ENCODE measurements around the gene TBX15.
"Not testable (repeated sequence)": the region's sequence is repeated elsewhere in the genome, so short reads cannot be mapped to it uniquely, and the experiment has no call there.

TBX15 gene

DNA sequence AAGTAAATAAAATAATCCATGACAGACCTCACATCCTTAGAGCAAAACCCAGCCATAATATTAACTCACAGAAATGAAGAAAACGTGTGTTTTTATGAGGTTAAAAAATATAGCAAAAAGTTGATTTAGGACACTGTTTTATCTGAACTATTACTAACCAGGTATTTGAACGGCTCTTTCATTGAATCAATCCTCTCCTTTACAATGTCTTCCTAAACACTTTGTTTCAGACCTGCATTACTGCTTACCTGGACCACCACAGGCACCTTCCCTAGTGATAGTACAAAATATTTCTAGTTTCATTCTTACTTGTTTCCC lies 25.0 kb downstream of the TBX15 start:
- Mint-ChIP-seq H3K9me3 (no peaks in the 10 kb centered on the region), H3K4me1 (ENCODE audit: low read depth) (no peaks in the 10 kb centered on the region), H3K27me3 (ENCODE audit: low read depth) (no peaks in the 10 kb centered on the region), H3K36me3 (ENCODE audit: low read depth) (no peaks in the 10 kb centered on the region), H3K27ac (no peak overlapping the region), H3K4me3 (no peak overlapping the region)

DNA sequence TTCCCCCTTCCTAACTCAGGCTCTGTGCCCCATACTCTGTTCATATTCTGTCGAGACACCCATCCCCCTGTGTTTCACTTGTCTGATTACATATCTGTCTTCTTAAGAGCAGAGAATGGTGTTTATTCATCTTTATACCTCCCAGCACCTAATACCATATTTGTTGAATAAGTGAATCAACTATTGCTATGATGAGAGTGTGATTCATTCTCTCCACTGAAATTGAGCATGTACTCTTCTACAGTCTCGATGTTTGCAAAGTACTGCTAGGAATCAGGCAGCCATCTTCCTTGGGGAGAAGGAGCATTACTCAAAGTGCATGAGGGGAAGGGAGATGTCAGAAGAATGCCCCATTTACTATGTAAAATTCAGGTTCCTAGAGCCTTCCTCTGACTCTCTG lies 27.0 kb downstream of the TBX15 start:
- Mint-ChIP-seq H3K27me3 (ENCODE audit: low read depth) (no peaks in the 10 kb centered on the region), H3K36me3 (ENCODE audit: low read depth) (no peaks in the 10 kb centered on the region), H3K4me3 (no peak overlapping the region), H3K27ac (no peak overlapping the region), H3K9me3 (no peaks in the 10 kb centered on the region), H3K4me1 (ENCODE audit: low read depth) (no peaks in the 10 kb centered on the region)

DNA sequence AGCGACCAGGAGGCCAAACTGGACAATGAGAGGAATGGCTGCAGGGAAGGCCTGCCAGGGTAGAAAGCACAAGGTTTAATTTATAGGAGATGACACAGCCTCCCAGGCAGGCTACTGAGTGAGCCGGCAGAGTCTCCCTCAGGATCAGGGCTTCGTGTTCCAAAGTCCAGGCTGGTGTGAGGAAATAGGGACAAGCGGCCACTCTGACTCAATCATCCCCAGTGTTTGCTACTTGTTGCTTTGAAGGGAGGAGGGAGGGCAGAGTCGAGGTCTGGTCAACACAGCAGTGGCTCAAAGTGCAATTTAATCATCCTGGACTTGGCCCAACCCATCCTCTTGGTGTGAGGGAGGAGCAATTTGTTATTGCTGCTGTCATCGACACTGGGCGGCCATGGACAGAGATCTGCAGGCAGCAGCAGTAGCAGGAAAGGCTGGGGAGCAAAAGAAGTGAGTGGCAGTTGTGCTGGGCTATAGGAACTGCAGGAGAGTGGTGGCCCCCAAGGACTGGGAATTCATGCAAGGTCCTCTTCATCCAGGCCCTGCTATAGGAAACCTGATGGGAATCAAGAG lies 27.5 kb downstream of the TBX15 start:
- Mint-ChIP-seq H3K27me3 (ENCODE audit: low read depth) (no peaks in the 10 kb centered on the region), H3K4me1 (ENCODE audit: low read depth) (no peaks in the 10 kb centered on the region), H3K4me3 (no peak overlapping the region), H3K9me3 (no peaks in the 10 kb centered on the region), H3K27ac (no peak overlapping the region), H3K36me3 (ENCODE audit: low read depth) (no peaks in the 10 kb centered on the region)

DNA sequence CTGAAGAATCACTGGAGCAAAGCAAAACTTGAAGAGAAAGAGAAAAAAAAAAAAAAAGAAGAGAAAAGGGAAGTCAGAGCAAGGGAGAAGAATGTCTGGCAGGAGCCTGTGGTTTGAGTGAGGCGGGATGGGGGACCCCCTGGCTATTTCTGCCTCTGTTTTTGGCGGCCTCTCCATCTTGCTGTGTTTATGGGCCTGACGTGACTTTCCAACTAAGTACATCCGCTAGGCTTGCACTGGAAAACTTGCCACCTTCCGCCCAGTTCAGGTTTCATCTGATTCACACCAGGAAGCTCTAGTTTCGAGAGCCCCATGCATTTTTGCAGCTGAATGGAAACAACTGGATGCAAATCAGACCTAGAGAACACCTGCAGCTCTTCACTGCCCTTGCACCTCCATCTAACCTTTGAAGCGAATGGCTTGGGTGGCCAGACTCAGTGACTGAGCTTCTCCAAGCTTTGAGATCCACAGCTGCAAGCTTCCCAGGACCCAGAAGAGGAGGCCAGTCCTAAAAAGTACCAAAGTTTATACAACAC lies 28.0 kb downstream of the TBX15 start:
- H3K4me3 Mint-ChIP-seq = no peak overlapping the region
- H3K9me3 Mint-ChIP-seq = no peaks in the 10 kb centered on the region

DNA sequence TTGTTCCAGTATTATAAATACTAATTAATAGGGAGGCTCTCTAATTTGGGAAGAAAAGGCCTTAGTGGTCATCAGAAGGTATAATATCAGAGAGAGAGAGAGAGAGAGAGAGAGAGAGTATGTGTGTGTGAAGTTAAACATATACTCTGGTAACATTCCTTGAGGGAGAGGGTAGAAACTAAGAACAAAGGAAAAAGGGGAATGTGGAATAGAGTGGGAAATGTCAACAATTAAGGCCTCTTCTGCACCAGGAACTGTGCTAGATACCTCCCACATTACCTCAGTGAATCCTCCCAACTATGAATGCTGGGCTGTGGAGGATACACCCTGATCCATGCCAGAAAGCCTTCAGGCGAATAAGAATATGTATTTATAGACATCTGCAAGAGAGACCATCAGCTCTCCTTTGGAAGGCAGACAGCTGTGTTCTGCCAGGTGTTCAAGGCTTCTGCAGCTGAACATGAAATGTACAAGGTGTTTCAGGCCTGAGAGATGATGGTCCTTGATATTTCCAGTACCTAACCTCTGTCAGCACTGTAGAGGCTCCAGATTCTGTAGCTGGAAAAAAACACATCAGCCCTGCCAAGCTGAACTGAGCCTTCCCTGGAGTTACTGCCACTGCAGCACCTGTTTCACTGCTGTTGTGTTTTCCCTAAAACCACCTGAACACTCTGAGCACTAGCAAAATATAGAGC lies 29.1 kb downstream of the TBX15 start:
- no peaks in the 10 kb centered on the region for H3K36me3 Mint-ChIP-seq (ENCODE audit: low read depth)

More for the DNA sequence above, 28.0 kb downstream of the TBX15 start:
- H3K4me1 Mint-ChIP-seq (ENCODE audit: low read depth) = no peaks in the 10 kb centered on the region
- H3K27ac Mint-ChIP-seq = no peak overlapping the region
- H3K27me3 Mint-ChIP-seq (ENCODE audit: low read depth) = no peaks in the 10 kb centered on the region
- no peaks in the 10 kb centered on the region for H3K36me3 Mint-ChIP-seq (ENCODE audit: low read depth)

DNA sequence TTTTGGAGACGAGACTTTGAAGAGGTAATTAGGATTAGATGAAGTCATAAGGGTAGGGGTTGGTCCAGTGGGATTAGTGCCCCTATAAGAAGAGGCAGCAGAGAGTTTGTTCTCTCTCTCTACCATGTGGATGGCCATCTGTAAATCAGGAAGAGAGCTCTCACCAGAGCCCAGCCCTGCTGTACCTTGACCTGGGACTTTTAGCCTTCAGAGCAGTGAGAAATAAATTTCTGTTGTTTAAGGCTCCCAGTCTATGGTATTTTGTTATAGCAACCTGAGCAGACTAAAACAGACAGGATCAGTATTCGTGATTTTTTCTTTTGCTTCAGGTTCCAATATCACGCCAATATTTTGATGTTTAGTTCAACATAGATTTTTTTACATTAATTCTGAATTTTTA lies 30.0 kb downstream of the TBX15 start:
- H3K4me3 Mint-ChIP-seq = no peak overlapping the region
- no peaks in the 10 kb centered on the region for H3K36me3 Mint-ChIP-seq (ENCODE audit: low read depth)
- no peaks in the 10 kb centered on the region for H3K4me1 Mint-ChIP-seq (ENCODE audit: low read depth)
- H3K9me3 Mint-ChIP-seq = no peaks in the 10 kb centered on the region
- H3K27ac Mint-ChIP-seq = no peak overlapping the region
- no peaks in the 10 kb centered on the region for H3K27me3 Mint-ChIP-seq (ENCODE audit: low read depth)

More for the DNA sequence above, 29.1 kb downstream of the TBX15 start:
- H3K4me1 Mint-ChIP-seq (ENCODE audit: low read depth) = no peaks in the 10 kb centered on the region
- no peak overlapping the region for H3K4me3 Mint-ChIP-seq
- H3K27ac Mint-ChIP-seq = no peak overlapping the region
- no peaks in the 10 kb centered on the region for H3K27me3 Mint-ChIP-seq (ENCODE audit: low read depth)
- H3K9me3 Mint-ChIP-seq = no peaks in the 10 kb centered on the region

GRCh38 chr1:118957579-118957978 lies 30.6 kb downstream of the TBX15 start:
- not testable (repeated sequence) for H3K4me1 Mint-ChIP-seq (ENCODE audit: low read depth); H3K4me3 Mint-ChIP-seq; H3K36me3 Mint-ChIP-seq (ENCODE audit: low read depth); H3K27ac Mint-ChIP-seq; H3K9me3 Mint-ChIP-seq; H3K27me3 Mint-ChIP-seq (ENCODE audit: low read depth)

DNA sequence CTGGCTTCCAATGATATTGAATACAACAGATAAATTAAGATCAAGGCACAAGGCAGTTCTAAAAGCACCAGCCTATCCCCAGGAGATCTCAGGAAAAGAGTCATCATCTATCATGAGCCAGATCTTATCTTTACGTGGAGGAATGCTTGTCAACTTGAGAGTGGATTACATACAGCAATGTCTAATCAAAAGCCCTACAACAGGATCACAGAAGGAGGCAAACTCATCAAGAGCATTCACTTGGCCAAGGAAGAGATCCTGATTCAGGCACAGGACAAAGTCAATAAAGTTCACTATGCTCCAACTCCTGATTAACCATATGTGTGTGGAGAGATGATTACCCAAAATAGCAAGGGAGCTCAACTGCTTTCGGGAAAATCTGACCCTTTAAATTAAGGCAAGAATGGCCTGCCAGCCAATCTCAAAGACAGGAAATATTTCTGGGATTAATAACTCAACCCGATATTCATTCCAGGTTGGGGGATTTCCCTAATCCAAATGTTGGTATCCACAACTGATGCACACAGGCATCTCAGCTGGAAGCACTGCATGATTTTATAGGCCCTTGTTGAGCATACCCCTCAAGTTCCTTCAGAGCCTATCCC lies 33.7 kb downstream of the TBX15 start:
- H3K4me1 Mint-ChIP-seq (ENCODE audit: low read depth) = no peaks in the 10 kb centered on the region
- no peaks in the 10 kb centered on the region for H3K9me3 Mint-ChIP-seq
- no peaks in the 10 kb centered on the region for H3K27me3 Mint-ChIP-seq (ENCODE audit: low read depth)
- H3K27ac Mint-ChIP-seq = no peak overlapping the region
- no peaks in the 10 kb centered on the region for H3K36me3 Mint-ChIP-seq (ENCODE audit: low read depth)
- no peak overlapping the region for H3K4me3 Mint-ChIP-seq

GRCh38 chr1:118951270-118951936 lies 36.7 kb downstream of the TBX15 start:
- Mint-ChIP-seq H3K4me1 (ENCODE audit: low read depth) (no peaks in the 10 kb centered on the region), H3K9me3 (no peaks in the 10 kb centered on the region), H3K27ac (no peak overlapping the region), H3K36me3 (ENCODE audit: low read depth) (no peaks in the 10 kb centered on the region), H3K4me3 (no peak overlapping the region), H3K27me3 (ENCODE audit: low read depth) (no peaks in the 10 kb centered on the region)

- Mint-ChIP-seq H3K4me3 (no peak overlapping the region), H3K27me3 (ENCODE audit: low read depth) (no peaks in the 10 kb centered on the region), H3K4me1 (ENCODE audit: low read depth) (no peaks in the 10 kb centered on the region), H3K9me3 (no peaks in the 10 kb centered on the region), H3K27ac (no peak overlapping the region), H3K36me3 (ENCODE audit: low read depth) (no peaks in the 10 kb centered on the region)
Measured at GRCh38 chr1:118949315-118949714, 38.8 kb downstream of the TBX15 start.

GRCh38 chr1:118948846-118949245 lies 39.3 kb downstream of the TBX15 start:
- no peaks in the 10 kb centered on the region for H3K27me3 Mint-ChIP-seq (ENCODE audit: low read depth)
- H3K9me3 Mint-ChIP-seq = no peaks in the 10 kb centered on the region
- no peak overlapping the region for H3K27ac Mint-ChIP-seq
- H3K36me3 Mint-ChIP-seq (ENCODE audit: low read depth) = no peaks in the 10 kb centered on the region
- H3K4me3 Mint-ChIP-seq = no peak overlapping the region
- H3K4me1 Mint-ChIP-seq (ENCODE audit: low read depth) = no peaks in the 10 kb centered on the region

DNA sequence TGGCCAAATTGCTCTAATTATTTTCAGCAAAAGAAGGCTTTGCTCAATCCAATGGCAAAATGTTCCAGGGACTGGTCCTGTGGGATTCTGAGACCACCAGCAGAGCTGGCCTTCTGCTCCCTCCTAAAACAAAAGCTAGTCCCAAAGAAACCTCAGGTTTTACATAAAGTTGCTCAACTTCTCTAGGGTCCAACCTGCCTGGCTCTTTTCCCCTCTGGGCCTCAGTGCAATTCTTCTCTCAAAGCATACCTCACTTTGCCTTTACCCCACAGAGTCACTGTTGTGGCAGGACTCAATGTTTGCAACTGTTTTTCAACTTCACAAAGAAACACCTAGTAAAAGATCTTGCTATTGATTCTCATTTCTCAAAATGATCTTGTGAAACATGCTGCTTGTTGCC lies 39.8 kb downstream of the TBX15 start:
- no peaks in the 10 kb centered on the region for H3K27me3 Mint-ChIP-seq (ENCODE audit: low read depth)
- no peaks in the 10 kb centered on the region for H3K4me1 Mint-ChIP-seq (ENCODE audit: low read depth)
- H3K4me3 Mint-ChIP-seq = no peak overlapping the region
- no peaks in the 10 kb centered on the region for H3K9me3 Mint-ChIP-seq
- no peak overlapping the region for H3K27ac Mint-ChIP-seq
- H3K36me3 Mint-ChIP-seq (ENCODE audit: low read depth) = no peaks in the 10 kb centered on the region

GRCh38 chr1:118947790-118948189 lies 40.4 kb downstream of the TBX15 start:
- Mint-ChIP-seq H3K27ac (no peak overlapping the region), H3K9me3 (no peaks in the 10 kb centered on the region), H3K36me3 (ENCODE audit: low read depth) (no peaks in the 10 kb centered on the region), H3K4me1 (ENCODE audit: low read depth) (no peaks in the 10 kb centered on the region), H3K4me3 (no peak overlapping the region), H3K27me3 (ENCODE audit: low read depth) (no peaks in the 10 kb centered on the region)

- Mint-ChIP-seq H3K9me3 (no peaks in the 10 kb centered on the region), H3K27ac (no peak overlapping the region), H3K4me1 (ENCODE audit: low read depth) (no peaks in the 10 kb centered on the region), H3K36me3 (ENCODE audit: low read depth) (no peaks in the 10 kb centered on the region), H3K27me3 (ENCODE audit: low read depth) (no peaks in the 10 kb centered on the region), H3K4me3 (no peak overlapping the region)
Measured at GRCh38 chr1:118947003-118947765, 41.0 kb downstream of the TBX15 start.
